K562 (cell line): ENCODE data around the gene KLHL29. TPM values are rescaled to one million over a fixed set of nuclear protein-coding genes. Genes with fewer than 3 reads are reported as not detected.

Experiments used
- ATAC-seq: fragments of 200-7000 bp; cut with Tn5 transposase; 3 replicates; pipeline ENCODE4 v1.9.1; 2020; ENCODE audit warnings: moderate library complexity
- Bru-seq: library from RNA; stranded (reverse); fragments of 400-500 nt; gene quantifications from one replicate; lab custom pipeline; 2021; lab: Mats Ljungman, UMichigan
- BruChase-seq, 2 experiments: library from RNA; stranded (reverse); fragments of 400-500 nt; gene quantifications; one replicate each; lab custom pipeline; 2021; lab: Mats Ljungman, UMichigan
- BruUV-seq: library from RNA; stranded (reverse); fragments of 400-500 nt; replicated peaks from 2 replicates; lab custom pipeline; 2021; lab: Mats Ljungman, UMichigan
- CTCF ChIA-PET: fragments of 300-600 bp; formaldehyde crosslinking; extraction: SDS; loops from one replicate; lab custom pipeline; 2021; ENCODE audit warnings: low intra/inter-chr PET ratio; lab: Yijun Ruan, JAX
- POLR2A ChIA-PET: fragments of 300-600, 350-650 bp; sonication (Branson Sonifier 250); formaldehyde crosslinking; extraction: SDS; loops from one replicate; lab custom pipeline; 2021; ENCODE audit warnings: antibody characterized with exemption, inconsistent platforms; lab: Yijun Ruan, JAX
- DNase-seq, 4 experiments: peaks; one replicate each; pipeline versions ENCODE4 v3.0.0 to v3.0.0-alpha.2; 2011 to 2018; ENCODE audit warnings: low spot score in 3 of 4, mixed read lengths in 3 of 4; ENCODE audit errors: extremely low read depth in 1 of 4
- FAIRE-seq: peaks from 2 replicates; lab custom pipeline; 2011; peaks lifted over from hg19 to GRCh38; lab: Jason Lieb, UNC
- H2AFZ ChIP-seq: 2 replicates; pipeline ENCODE4 v1.6.0; 2011; ENCODE audit warnings: low read depth, low read length, control low read depth, inconsistent platforms
- H3K27ac ChIP-seq: fragments of 200-600 bp; 3 replicates; pipeline ENCODE4 v1.8.0; 2011; ENCODE audit warnings: low read depth, mild to moderate bottlenecking, control low read depth, inconsistent platforms, low read length, moderate library complexity, mixed read lengths; ENCODE audit errors: extremely low read depth
- H3K27me3 ChIP-seq, 2 experiments: fragments of 300-600 bp in 1 of 2; 2 replicates in 1 of 2; 3 replicates in 1 of 2; pipeline versions ENCODE4 v1.6.0 to v1.8.0; 2011; ENCODE audit warnings: inconsistent platforms in 2 of 2, low read length in 2 of 2, mild to moderate bottlenecking in 1 of 2, mixed read lengths in 1 of 2, moderate library complexity in 1 of 2; ENCODE audit not compliant: control insufficient read depth in 2 of 2, insufficient read depth in 2 of 2
- H3K36me3 ChIP-seq: fragments of 300-600 bp; 3 replicates; pipeline ENCODE4 v1.8.0; 2011; ENCODE audit warnings: mild to moderate bottlenecking, low read length, inconsistent platforms; ENCODE audit not compliant: control insufficient read depth, insufficient read depth
- H3K4me1 ChIP-seq, 2 experiments: fragments of 200-600 bp in 1 of 2; replicated peaks in 1 of 2; 2 replicates in 1 of 2; 3 replicates in 1 of 2; pipeline versions ENCODE4 v1.5.1 to v1.8.0; 2011; ENCODE audit warnings: inconsistent platforms in 2 of 2, low read length in 2 of 2, mild to moderate bottlenecking in 1 of 2, mixed read lengths in 1 of 2, moderate library complexity in 1 of 2; ENCODE audit not compliant: control insufficient read depth in 2 of 2, insufficient read depth in 2 of 2
- H3K4me2 ChIP-seq: 2 replicates; pipeline ENCODE4 v1.6.1; 2011; ENCODE audit warnings: low read length, control low read depth, inconsistent platforms, mixed read lengths; ENCODE audit not compliant: insufficient read depth
- H3K4me3 ChIP-seq: fragments of 200-600 bp; sonication (generic), shearing (Covaris generic); 2 replicates; pipeline ENCODE4 v1.5.1; 2016; ENCODE audit warnings: control low read depth, inconsistent platforms
- H3K79me2 ChIP-seq: fragments of 200-600 bp; 3 replicates; pipeline ENCODE4 v1.8.0; 2011; ENCODE audit warnings: low read length, inconsistent platforms; ENCODE audit not compliant: control insufficient read depth, insufficient read depth
- H3K9ac ChIP-seq, 2 experiments: 2 replicates each; pipeline versions ENCODE4 v1.6.0 to v1.6.1; 2011; ENCODE audit warnings: low read depth in 2 of 2, low read length in 2 of 2, control low read depth in 1 of 2, inconsistent platforms in 1 of 2, mild to moderate bottlenecking in 1 of 2, mixed read lengths in 1 of 2; ENCODE audit not compliant: insufficient read depth in 1 of 2
- H3K9me1 ChIP-seq: one replicate; pipeline ENCODE4 v1.6.0; 2011; ENCODE audit warnings: inconsistent platforms, mild to moderate bottlenecking, low read length, moderate library complexity; ENCODE audit not compliant: control insufficient read depth, insufficient read depth
- H3K9me3 ChIP-seq: replicated peaks from 2 replicates; pipeline ENCODE4 v1.5.1; 2011; ENCODE audit warnings: low read depth, low read length, inconsistent platforms; ENCODE audit not compliant: control insufficient read depth, insufficient read depth
- H4K20me1 ChIP-seq: replicated peaks from 2 replicates; pipeline ENCODE4 v1.6.1; 2011; ENCODE audit warnings: low read length, inconsistent platforms, mixed read lengths; ENCODE audit not compliant: control insufficient read depth, insufficient read depth
- HCFC1 ChIP-seq: IDR thresholded peaks from 2 replicates; pipeline ENCODE4 v1.6.1; 2012; ENCODE audit warnings: low read depth, low read length, improper control_type of control experiment
- HNRNPLL ChIP-seq: fragments of 200-400 bp; formaldehyde crosslinking; IDR thresholded peaks from 2 replicates; pipeline ENCODE4 v1.6.1; 2017; ENCODE audit warnings: low read length, low read depth, mild to moderate bottlenecking; ENCODE audit not compliant: poor library complexity, severe bottlenecking
- NFATC3 ChIP-seq: fragments of 450-650 bp; IDR thresholded peaks from 2 replicates; pipeline ENCODE4 v1.6.1; 2017; ENCODE audit warnings: mild to moderate bottlenecking
- NR3C1 ChIP-seq: sonication (generic); formaldehyde crosslinking; IDR thresholded peaks from 2 replicates; pipeline ENCODE4 v1.8.1; 2022; ENCODE audit warnings: missing genetic modification reagents
- POLR2AphosphoS2 ChIP-seq: IDR thresholded peaks from 2 replicates; pipeline ENCODE4 v1.6.1; 2012; ENCODE audit warnings: low read length, improper control_type of control experiment
- POLR2G ChIP-seq: fragments of 200-400 bp; formaldehyde crosslinking; IDR thresholded peaks from 2 replicates; pipeline ENCODE4 v1.6.1; 2017; ENCODE audit warnings: low read depth, mild to moderate bottlenecking, antibody characterized with exemption, low read length, moderate library complexity
- SMAD4 ChIP-seq: fragments of 250-450 bp; sonication (Bioruptor Pico); conservative IDR thresholded peaks from 2 replicates; pipeline ENCODE4 v1.8.0; 2021; ENCODE audit warnings: inconsistent platforms, mild to moderate bottlenecking, moderate library complexity
- WGBS: fragments of 100-300 bp; shearing (Covaris generic); methylation state at CpG from one replicate; pipeline ENCODE4 v1.1.6; 2016; ENCODE audit warnings: low coverage, mixed read lengths; ENCODE audit not compliant: insufficient coverage; ENCODE audit errors: missing lambda C conversion rate; 5-methylcytosine and 5-hydroxymethylcytosine counted together
- in situ Hi-C: fragments of 300-500 bp; cut with MboI; formaldehyde crosslinking; loops from 4 replicates; pipeline ENCODE4 v1.15.0; 2018; ENCODE audit warnings: inconsistent platforms, mixed read lengths
- intact Hi-C: fragments of 100-400 bp; cut with micrococcal nuclease; formaldehyde crosslinking; loops from 2 replicates; pipeline ENCODE4 v1.14.2; 2022
- long read RNA-seq, 3 experiments: library from polyadenylated mRNA in 2 of 3; library from RNA in 1 of 3; unstranded in 2 of 3; stranded (forward) in 1 of 3; transcript quantifications; one replicate each; pipeline ENCODE4 v2.0.0, GENCODE V29; 2019 to 2022
- polyA minus RNA-seq, 3 experiments: library from RNA; depleted of rRNA, polyadenylated mRNA; stranded (reverse); fragments of >200 nt; gene quantifications; 2 replicates each; pipeline ENCODE4 v1.2.3, GENCODE V29; 2011
- polyA plus RNA-seq, 8 experiments: library from polyadenylated mRNA; depleted of rRNA in 4 of 8; stranded (reverse) in 5 of 8; unstranded in 3 of 8; fragments of >200 nt; fragmentation: Nextera tagmentation in 2 of 8; fragmentation: Illumina TruSeq in 1 of 8; extraction: Ambion mirVana in 2 of 8; extraction: Trizol in 1 of 8; gene quantifications; 2 replicates each; pipeline versions ENCODE4 v1.2.1 to v1.2.3, GENCODE V29; 2011 to 2014; ENCODE audit warnings: inconsistent platforms in 1 of 8, missing spikeins in 1 of 8
- total RNA-seq, 7 experiments: library from RNA; depleted of rRNA in 6 of 7; stranded (reverse); fragments of >200 nt in 6 of 7; fragmentation: Illumina TruSeq in 2 of 7; extraction: Trizol in 2 of 7; gene quantifications; 2 replicates each; pipeline versions ENCODE4 v1.2.1 to v1.2.3, GENCODE V29; 2011 to 2021; ENCODE audit warnings: low replicate concordance in 1 of 7
- TF ChIP-seq, protein P1 (sequence below): fragments of 250-450 bp; sonication (Bioruptor Pico); IDR thresholded peaks from 2 replicates; pipeline ENCODE4 v1.4.0; 2020; ENCODE audit warnings: mild to moderate bottlenecking, moderate library complexity, borderline replicate concordance
- TF ChIP-seq, protein P2 (sequence below): fragments of 200-800 bp; sonication (Bioruptor generic); IDR thresholded peaks from 2 replicates; pipeline ENCODE4 v1.6.1; 2017; ENCODE audit warnings: missing genetic modification characterization, missing compliant biosample characterization
- TF ChIP-seq, protein P3 (sequence below): fragments of 250-450 bp; sonication (Bioruptor Pico); IDR thresholded peaks from 2 replicates; pipeline ENCODE4 v1.5.0; 2021

Gene KLHL29
- total RNA-seq (2011; cell fraction: chromatin; rRNA removed; ENCODE audit: low replicate concordance), result 0.14 and 0.16 TPM in 2 replicates
- total RNA-seq (2011; cell fraction: nucleolus; rRNA removed), result 0.13 TPM in 1 of 2 replicates, not detected in the other
- 0.15 TPM in 1 of 2 replicates, not detected in the other for total RNA-seq (2011; cell fraction: nucleoplasm; rRNA removed)
- total RNA-seq (2014; rRNA removed), result 0.12 and 0.14 TPM in 2 replicates
- 0.07 and 0.13 TPM in 2 replicates for total RNA-seq (2014; rRNA removed; fragmentation: Illumina TruSeq; extraction: Trizol)
- total RNA-seq (2015; rRNA removed; fragmentation: Illumina TruSeq; extraction: Trizol), result 0.04 and 0.07 TPM in 2 replicates
- total RNA-seq (2021), result 0.20 and 0.31 TPM in 2 replicates
- 0.03 TPM in 2 replicates for polyA plus RNA-seq (2011; rRNA removed)
- 0.01 and 0.03 TPM in 2 replicates for polyA plus RNA-seq (2011; cell fraction: cytosol; rRNA removed)
- polyA plus RNA-seq (2011; cell fraction: nucleus; rRNA removed), result 0.04 and 0.08 TPM in 2 replicates
- 0.23 and 2.7 TPM in 2 replicates for polyA plus RNA-seq (2012)
- 0.12 and 0.16 TPM in 2 replicates for polyA plus RNA-seq (2014; fragmentation: Illumina TruSeq; extraction: Trizol)
- polyA plus RNA-seq (2014; fragmentation: Nextera tagmentation; extraction: Ambion mirVana), result under 1 TPM in 1 of 2 experiments, not detected in 1; 0.03 TPM
- polyA plus RNA-seq (2014; rRNA removed), result 0.08 and 0.18 TPM in 2 replicates
- polyA minus RNA-seq (2011; rRNA and poly(A)+ RNA removed), result not detected in 2 replicates
- polyA minus RNA-seq (2011; cell fraction: cytosol; rRNA and poly(A)+ RNA removed), result not detected in 2 replicates
- polyA minus RNA-seq (2011; cell fraction: nucleus; rRNA and poly(A)+ RNA removed), result not detected in 2 replicates
- Bru-seq, nascent RNA, result percentile 12 among the genes with signal in this experiment
- BruChase-seq, experiment 1, labeled RNA remaining after a 2-hour chase, result percentile 12 among the genes with signal in this experiment
- percentile 14 among the genes with signal in this experiment for BruChase-seq, experiment 2, labeled RNA remaining after a 6-hour chase
- long read RNA-seq, experiment 1, result 0 reads
- long read RNA-seq, experiment 2, result 0 reads
- long read RNA-seq, experiment 3, result 0 reads

DNA sequence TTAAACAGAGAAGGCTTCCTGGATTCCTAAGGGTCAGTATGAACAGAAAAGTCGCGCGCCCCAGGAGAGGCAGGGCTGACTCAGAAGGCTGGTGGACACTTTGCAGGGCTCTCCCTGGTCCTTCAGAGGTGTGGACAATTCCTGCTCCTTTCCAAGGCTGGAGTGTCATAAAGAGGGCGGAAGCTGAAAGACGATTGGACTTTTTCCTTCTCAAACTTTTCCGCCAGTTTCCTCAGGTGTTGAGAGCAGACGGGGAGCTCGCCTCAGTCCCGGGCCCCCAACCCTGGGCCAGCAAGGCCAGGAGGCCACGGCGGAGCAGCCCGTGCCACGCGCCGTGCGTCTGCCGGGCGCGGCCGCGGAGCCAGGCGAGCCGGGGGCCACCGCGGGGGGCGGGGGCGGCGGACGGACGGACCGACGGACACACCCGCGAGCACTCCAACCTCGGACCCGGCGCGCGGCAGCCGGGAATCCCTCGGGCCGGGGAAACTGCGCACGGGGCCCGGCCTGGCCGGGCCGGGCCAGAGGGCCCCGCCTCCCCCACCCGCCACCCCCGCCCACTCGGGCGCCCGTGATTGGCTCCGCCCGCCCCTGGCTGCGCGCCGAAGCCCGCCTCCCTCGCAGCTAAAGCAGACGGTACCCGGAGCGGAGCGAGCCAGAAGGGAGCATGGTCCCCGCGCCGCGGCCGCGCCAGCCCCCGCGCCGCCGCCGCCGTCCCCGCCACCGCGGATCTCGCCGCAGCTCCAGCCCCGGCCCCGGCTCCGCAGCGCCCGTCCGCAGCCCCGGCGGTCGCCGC, at the start of gene KLHL29:
KLHL29 (plus strand) TSS at position 629 of the 793 bp plus-strand sequence. CDS start 177,018 bp downstream, outside the sequence.
- no TSS peak for BruUV-seq
- intact Hi-C loops (no loop called here), in situ Hi-C loops (no loop called here)
- Histone ChIP-seq H3K4me2 (no peak within 1 kb of the TSS; the same call in 1 of the 2 replicates), H3K4me3 (no peak within 1 kb of the TSS; the same call in 1 of the 2 replicates), H3K79me2 (no peaks in the 10 kb centered on the region), H3K9me1 (peaks cover 2% of the 10 kb centered on the region), H4K20me1 (no peaks in the 10 kb centered on the region; the same call in 1 of the 2 replicates), H3K27me3 (peaks cover 11 to 41% of the 10 kb centered on the region in 2 experiments; a peak in 4 of 5 replicates), H3K9me3 (no peaks in the 10 kb centered on the region), H3K36me3 (no peaks in the 10 kb centered on the region), H3K9ac (no peak within 1 kb of the TSS), H3K27ac (no peak within 1 kb of the TSS), H3K4me1 (peaks cover 0 to 14% of the 10 kb centered on the region in 2 experiments; a peak in 2 of 5 replicates), H2AFZ (no peak within 1 kb of the TSS)
- ChIA-PET POLR2A (no interaction called here), CTCF (no interaction called here)
- 19% methylated on average over 21 of the region's 91 CpGs for WGBS
- DNase-seq (peak; percentile 69 to 95 (median 92)), FAIRE-seq (no peak), ATAC-seq (peak; percentile 79)
- TF ChIP-seq POLR2G, result peak; percentile 49; the same call in 1 of the 2 replicates
- TF ChIP-seq, protein P1, sequence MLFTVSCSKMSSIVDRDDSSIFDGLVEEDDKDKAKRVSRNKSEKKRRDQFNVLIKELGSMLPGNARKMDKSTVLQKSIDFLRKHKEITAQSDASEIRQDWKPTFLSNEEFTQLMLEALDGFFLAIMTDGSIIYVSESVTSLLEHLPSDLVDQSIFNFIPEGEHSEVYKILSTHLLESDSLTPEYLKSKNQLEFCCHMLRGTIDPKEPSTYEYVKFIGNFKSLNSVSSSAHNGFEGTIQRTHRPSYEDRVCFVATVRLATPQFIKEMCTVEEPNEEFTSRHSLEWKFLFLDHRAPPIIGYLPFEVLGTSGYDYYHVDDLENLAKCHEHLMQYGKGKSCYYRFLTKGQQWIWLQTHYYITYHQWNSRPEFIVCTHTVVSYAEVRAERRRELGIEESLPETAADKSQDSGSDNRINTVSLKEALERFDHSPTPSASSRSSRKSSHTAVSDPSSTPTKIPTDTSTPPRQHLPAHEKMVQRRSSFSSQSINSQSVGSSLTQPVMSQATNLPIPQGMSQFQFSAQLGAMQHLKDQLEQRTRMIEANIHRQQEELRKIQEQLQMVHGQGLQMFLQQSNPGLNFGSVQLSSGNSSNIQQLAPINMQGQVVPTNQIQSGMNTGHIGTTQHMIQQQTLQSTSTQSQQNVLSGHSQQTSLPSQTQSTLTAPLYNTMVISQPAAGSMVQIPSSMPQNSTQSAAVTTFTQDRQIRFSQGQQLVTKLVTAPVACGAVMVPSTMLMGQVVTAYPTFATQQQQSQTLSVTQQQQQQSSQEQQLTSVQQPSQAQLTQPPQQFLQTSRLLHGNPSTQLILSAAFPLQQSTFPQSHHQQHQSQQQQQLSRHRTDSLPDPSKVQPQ (CRISPR knock-in tag), result no peak
- no peak for TF ChIP-seq POLR2AphosphoS2
- TF ChIP-seq SMAD4 (CRISPR knock-in tag), result no peak
- TF ChIP-seq, protein P2, sequence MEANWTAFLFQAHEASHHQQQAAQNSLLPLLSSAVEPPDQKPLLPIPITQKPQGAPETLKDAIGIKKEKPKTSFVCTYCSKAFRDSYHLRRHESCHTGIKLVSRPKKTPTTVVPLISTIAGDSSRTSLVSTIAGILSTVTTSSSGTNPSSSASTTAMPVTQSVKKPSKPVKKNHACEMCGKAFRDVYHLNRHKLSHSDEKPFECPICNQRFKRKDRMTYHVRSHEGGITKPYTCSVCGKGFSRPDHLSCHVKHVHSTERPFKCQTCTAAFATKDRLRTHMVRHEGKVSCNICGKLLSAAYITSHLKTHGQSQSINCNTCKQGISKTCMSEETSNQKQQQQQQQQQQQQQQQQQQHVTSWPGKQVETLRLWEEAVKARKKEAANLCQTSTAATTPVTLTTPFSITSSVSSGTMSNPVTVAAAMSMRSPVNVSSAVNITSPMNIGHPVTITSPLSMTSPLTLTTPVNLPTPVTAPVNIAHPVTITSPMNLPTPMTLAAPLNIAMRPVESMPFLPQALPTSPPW (CRISPR knock-in tag), result peak; percentile 83
- TF ChIP-seq, protein P3, sequence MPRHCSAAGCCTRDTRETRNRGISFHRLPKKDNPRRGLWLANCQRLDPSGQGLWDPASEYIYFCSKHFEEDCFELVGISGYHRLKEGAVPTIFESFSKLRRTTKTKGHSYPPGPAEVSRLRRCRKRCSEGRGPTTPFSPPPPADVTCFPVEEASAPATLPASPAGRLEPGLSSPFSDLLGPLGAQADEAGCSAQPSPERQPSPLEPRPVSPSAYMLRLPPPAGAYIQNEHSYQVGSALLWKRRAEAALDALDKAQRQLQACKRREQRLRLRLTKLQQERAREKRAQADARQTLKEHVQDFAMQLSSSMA (CRISPR knock-in tag), result no peak
- TF ChIP-seq HCFC1, result no peak
- no peak for TF ChIP-seq HNRNPLL
- no peak for TF ChIP-seq NR3C1 (CRISPR knock-in tag)
- no peak for TF ChIP-seq NFATC3
